H1 (cell line): ENCODE data around the gene DCN. TPM values are rescaled to one million over a fixed set of nuclear protein-coding genes. Genes with fewer than 3 reads are reported as not detected.

ENCODE experiments used
- CTCF ChIA-PET: fragments of 300-600 bp; sonication (Branson Sonifier 250); formaldehyde crosslinking; loops from one replicate; lab custom pipeline; 2021; ENCODE audit not compliant: partially characterized antibody; lab: Charles Lee
- POLR2A ChIA-PET: fragments of 300-600 bp; sonication (Branson Sonifier 250); formaldehyde crosslinking; loops from one replicate; lab custom pipeline; 2021; ENCODE audit warnings: inconsistent platforms; ENCODE audit not compliant: partially characterized antibody; lab: Charles Lee
- DNase-seq, 2 experiments: peaks; one replicate each; pipeline versions ENCODE4 v3.0.0 to v3.0.0-alpha.2; 2010 to 2022; ENCODE audit warnings: low spot score in 2 of 2, low read depth in 1 of 2, mixed read lengths in 1 of 2
- FAIRE-seq: peaks from 2 replicates; lab custom pipeline; 2011; peaks lifted over from hg19 to GRCh38; lab: Jason Lieb, UNC
- H2AFZ ChIP-seq: 2 replicates; pipeline ENCODE4 v1.8.1; 2012; ENCODE audit warnings: low read length, inconsistent platforms
- H2AK5ac ChIP-seq: 2 replicates; pipeline ENCODE4 v1.6.1; 2013; ENCODE audit warnings: low read depth, low read length
- H2BK120ac ChIP-seq: replicated peaks from 2 replicates; pipeline ENCODE3; 2013; ENCODE audit warnings: low read depth, low read length, inconsistent platforms
- H2BK12ac ChIP-seq: 2 replicates; pipeline ENCODE4 v1.6.1; 2013; ENCODE audit warnings: low read depth, low read length
- H2BK15ac ChIP-seq: 2 replicates; pipeline ENCODE4 v1.6.1; 2013; ENCODE audit warnings: low read length
- H2BK20ac ChIP-seq: 2 replicates; pipeline ENCODE4 v1.6.1; 2013; ENCODE audit warnings: low read length
- H2BK5ac ChIP-seq: 2 replicates; pipeline ENCODE4 v1.6.1; 2013; ENCODE audit warnings: low read depth, low read length
- H3K14ac ChIP-seq: 2 replicates; pipeline ENCODE4 v1.6.1; 2013; ENCODE audit warnings: inconsistent platforms; ENCODE audit not compliant: insufficient read length
- H3K18ac ChIP-seq: 2 replicates; pipeline ENCODE4 v1.6.1; 2013; ENCODE audit warnings: low read length; ENCODE audit errors: extremely low read depth
- H3K23ac ChIP-seq: 2 replicates; pipeline ENCODE4 v1.6.1; 2013; ENCODE audit warnings: inconsistent platforms; ENCODE audit not compliant: insufficient read length
- H3K23me2 ChIP-seq: 2 replicates; pipeline ENCODE4 v1.6.1; 2013; ENCODE audit warnings: low read depth, low read length
- H3K27ac ChIP-seq: 2 replicates; pipeline ENCODE4 v1.6.1; 2011; ENCODE audit warnings: low read depth, low read length, inconsistent platforms
- H3K27me3 ChIP-seq, 4 experiments: replicated peaks in 1 of 4; 1 replicate in 1 of 4; 2 replicates in 3 of 4; pipeline versions ENCODE4 v1.6.1 to v1.8.1; 2011 to 2013; ENCODE audit warnings: low read length in 3 of 4, mild to moderate bottlenecking in 3 of 4, inconsistent platforms in 2 of 4, mixed read lengths in 2 of 4, moderate library complexity in 1 of 4; ENCODE audit not compliant: control insufficient read depth in 3 of 4, insufficient read depth in 3 of 4; ENCODE audit errors: extremely low read depth in 1 of 4
- H3K36me3 ChIP-seq, 4 experiments: 2 replicates each; pipeline versions ENCODE4 v1.6.1 to v1.8.1; 2011 to 2013; ENCODE audit warnings: mild to moderate bottlenecking in 4 of 4, low read length in 3 of 4, moderate library complexity in 2 of 4, control low read depth in 1 of 4, inconsistent platforms in 1 of 4; ENCODE audit not compliant: insufficient read depth in 4 of 4, control insufficient read depth in 2 of 4
- H3K4ac ChIP-seq: replicated peaks from 2 replicates; pipeline ENCODE3; 2013; ENCODE audit warnings: low read length, low read depth, mixed read lengths, inconsistent platforms; ENCODE audit not compliant: insufficient read length
- H3K4me1 ChIP-seq, 4 experiments: replicated peaks in 1 of 4; 1 replicate in 1 of 4; 2 replicates in 3 of 4; pipeline versions ENCODE4 v1.6.1 to v1.8.1; 2011 to 2013; ENCODE audit warnings: low read length in 3 of 4, inconsistent platforms in 2 of 4, mixed read lengths in 1 of 4; ENCODE audit not compliant: insufficient read depth in 4 of 4, control insufficient read depth in 3 of 4
- H3K4me2 ChIP-seq, 2 experiments: 2 replicates each; pipeline versions ENCODE4 v1.6.1 to v1.8.1; 2011 to 2013; ENCODE audit warnings: low read depth in 2 of 2, low read length in 2 of 2, control low read depth in 1 of 2, inconsistent platforms in 1 of 2, mild to moderate bottlenecking in 1 of 2; ENCODE audit not compliant: insufficient read depth in 1 of 2
- H3K4me3 ChIP-seq, 4 experiments: fragments of 200-600, 300-600 bp in 1 of 4; sonication (generic), shearing (Covaris generic), sonication (Bioruptor Twin) in 1 of 4; 2 replicates each; pipeline versions ENCODE4 v1.5.1 to v1.8.1; 2011 to 2016; ENCODE audit warnings: low read length in 4 of 4, low read depth in 3 of 4, control low read depth in 2 of 4, inconsistent platforms in 2 of 4, mild to moderate bottlenecking in 2 of 4, mixed read lengths in 1 of 4, moderate library complexity in 1 of 4; ENCODE audit not compliant: insufficient read depth in 2 of 4; ENCODE audit errors: extremely low read depth in 1 of 4
- H3K56ac ChIP-seq: replicated peaks from 2 replicates; pipeline ENCODE3; 2013; ENCODE audit warnings: low read depth, mild to moderate bottlenecking, mixed read lengths, low read length, inconsistent platforms; ENCODE audit not compliant: insufficient read length
- H3K79me1 ChIP-seq: 2 replicates; pipeline ENCODE4 v1.6.1; 2013; ENCODE audit warnings: low read depth, low read length, control low read depth
- H3K79me2 ChIP-seq, 2 experiments: 2 replicates each; pipeline versions ENCODE4 v1.6.1 to v1.8.1; 2012 to 2013; ENCODE audit warnings: low read length in 2 of 2, mild to moderate bottlenecking in 2 of 2, inconsistent platforms in 1 of 2; ENCODE audit not compliant: insufficient read depth in 2 of 2, control insufficient read depth in 1 of 2
- H3K9ac ChIP-seq, 4 experiments: replicated peaks in 1 of 4; 1 replicate in 1 of 4; 2 replicates in 3 of 4; pipeline versions ENCODE4 v1.6.1 to v1.8.1; 2011 to 2013; ENCODE audit warnings: low read depth in 3 of 4, low read length in 3 of 4, control low read depth in 2 of 4, mild to moderate bottlenecking in 2 of 4, moderate library complexity in 2 of 4, inconsistent platforms in 1 of 4; ENCODE audit errors: extremely low read depth in 1 of 4
- H3K9me3 ChIP-seq, 2 experiments: 2 replicates each; pipeline versions ENCODE4 v1.6.1 to v1.8.1; 2012 to 2013; ENCODE audit warnings: mild to moderate bottlenecking in 2 of 2, moderate library complexity in 2 of 2, control low read depth in 1 of 2, inconsistent platforms in 1 of 2, low read depth in 1 of 2, low read length in 1 of 2, mixed read lengths in 1 of 2; ENCODE audit not compliant: insufficient read depth in 2 of 2
- H4K20me1 ChIP-seq, 2 experiments: replicated peaks in 1 of 2; 2 replicates each; pipeline versions ENCODE3 to v1.8.1; 2011 to 2013; ENCODE audit warnings: inconsistent platforms in 2 of 2, low read length in 2 of 2, mild to moderate bottlenecking in 1 of 2; ENCODE audit not compliant: insufficient read depth in 2 of 2, control insufficient read depth in 1 of 2
- H4K5ac ChIP-seq: 2 replicates; pipeline ENCODE4 v1.6.1; 2013; ENCODE audit warnings: low read length, low read depth, mixed read lengths, inconsistent platforms; ENCODE audit not compliant: insufficient read length
- H4K8ac ChIP-seq: 2 replicates; pipeline ENCODE4 v1.8.0; 2013; ENCODE audit warnings: mild to moderate bottlenecking, moderate library complexity, low read length, inconsistent platforms; ENCODE audit not compliant: insufficient read depth; ENCODE audit errors: extremely low read depth
- H4K91ac ChIP-seq: replicated peaks from 2 replicates; pipeline ENCODE3; 2013; ENCODE audit warnings: low read length, mixed read lengths, inconsistent platforms; ENCODE audit not compliant: insufficient read length
- CBX8 ChIP-seq: fragments of 300-800, 300-1000 bp; sonication (generic); IDR thresholded peaks from 2 replicates; pipeline ENCODE4 v1.7.1; 2016; ENCODE audit warnings: low read depth, low read length, borderline replicate concordance
- EZH2 ChIP-seq: fragments of 200-600 bp; sonication (generic); IDR thresholded peaks from 2 replicates; pipeline ENCODE4 v1.7.1; 2012; ENCODE audit warnings: low read depth, mild to moderate bottlenecking, moderate library complexity, low read length, inconsistent platforms; ENCODE audit not compliant: severe bottlenecking
- POLR2A ChIP-seq, 2 experiments: IDR thresholded peaks; 1 replicate in 1 of 2; 2 replicates in 1 of 2; pipeline ENCODE4 v1.6.1; 2011; ENCODE audit warnings: low read depth in 2 of 2, low read length in 2 of 2, mild to moderate bottlenecking in 2 of 2; ENCODE audit errors: control extremely low read depth in 1 of 2
- POLR2AphosphoS5 ChIP-seq: IDR thresholded peaks from 2 replicates; pipeline ENCODE4 v1.6.1; 2011; ENCODE audit warnings: low read depth, low read length
- POU5F1 ChIP-seq: IDR thresholded peaks from 2 replicates; pipeline ENCODE4 v1.6.1; 2011; ENCODE audit warnings: low read depth, mild to moderate bottlenecking, low read length, moderate library complexity
- RFX5 ChIP-seq: IDR thresholded peaks from 2 replicates; pipeline ENCODE4 v1.6.1; 2011; ENCODE audit warnings: low read depth, low read length, improper control_type of control experiment, borderline replicate concordance
- RNF2 ChIP-seq: fragments of 200-900, 300-1000 bp; sonication (generic); IDR thresholded peaks from 2 replicates; pipeline ENCODE4 v1.7.1; 2016; ENCODE audit warnings: borderline replicate concordance, low read depth, mild to moderate bottlenecking, antibody characterized with exemption, low read length; ENCODE audit not compliant: poor library complexity, severe bottlenecking; ENCODE audit errors: missing control alignments
- SIN3A ChIP-seq, 2 experiments: IDR thresholded peaks in 1 of 2; conservative IDR thresholded peaks in 1 of 2; 2 replicates each; pipeline ENCODE4 v1.6.1; 2011 to 2012; ENCODE audit warnings: low read length in 2 of 2, improper control_type of control experiment in 1 of 2, low read depth in 1 of 2, mild to moderate bottlenecking in 1 of 2
- TAF7 ChIP-seq: optimal IDR thresholded peaks from 2 replicates; pipeline ENCODE3; 2011; ENCODE audit warnings: low read depth, mild to moderate bottlenecking, inconsistent platforms, low read length, moderate library complexity, borderline replicate concordance
- WGBS, 2 experiments: shearing (Covaris generic) in 1 of 2; methylation state at CpG; one replicate each; pipeline versions ENCODE4 v1.1.6 to v1.1.7; 2013 to 2015; ENCODE audit warnings: low lambda C conversion rate in 2 of 2, mixed read lengths in 2 of 2, inconsistent platforms in 1 of 2, low coverage in 1 of 2, missing lambda C conversion rate in 1 of 2; ENCODE audit not compliant: insufficient replicate concordance in 2 of 2, insufficient coverage in 1 of 2, insufficient read length in 1 of 2; ENCODE audit errors: extremely low coverage in 1 of 2, missing lambda C conversion rate in 1 of 2; 5-methylcytosine and 5-hydroxymethylcytosine counted together
- polyA plus RNA-seq, 7 experiments: library from polyadenylated mRNA; depleted of rRNA in 3 of 7; stranded (reverse) in 5 of 7; unstranded in 2 of 7; fragments of >200 nt in 5 of 7; fragments of 200-250 nt in 2 of 7; gene quantifications; 1 replicate in 5 of 7; 2 replicates in 1 of 7; 4 replicates in 1 of 7; pipeline versions ENCODE4 v1.2.1 to v1.2.3, GENCODE V29; 2011 to 2013; ENCODE audit warnings: missing spikeins in 2 of 7, mixed read lengths in 2 of 7
- total RNA-seq: library from RNA; stranded (reverse); fragmentation: NEBNext Ultra II Directional; extraction: Animal tissue kit (Norgen Biotek cat#: 25700); gene quantifications from 2 replicates; pipeline ENCODE4 v1.2.1, GENCODE V29; 2021
- TF ChIP-seq, protein P1 (sequence below): IDR thresholded peaks from 2 replicates; pipeline ENCODE4 v1.6.1; 2012; ENCODE audit warnings: low read length, inconsistent platforms
- TF ChIP-seq, protein P2 (sequence below): IDR thresholded peaks from 2 replicates; pipeline ENCODE4 v1.6.1; 2011; ENCODE audit warnings: low read depth, mild to moderate bottlenecking, low read length; ENCODE audit not compliant: insufficient read depth

The DCN gene
- total and polyA plus RNA-seq, 2 of the 8 experiments (the other 6 are each of a cell fraction or from before 2014, with no cell fraction given), result not detected

DNA sequence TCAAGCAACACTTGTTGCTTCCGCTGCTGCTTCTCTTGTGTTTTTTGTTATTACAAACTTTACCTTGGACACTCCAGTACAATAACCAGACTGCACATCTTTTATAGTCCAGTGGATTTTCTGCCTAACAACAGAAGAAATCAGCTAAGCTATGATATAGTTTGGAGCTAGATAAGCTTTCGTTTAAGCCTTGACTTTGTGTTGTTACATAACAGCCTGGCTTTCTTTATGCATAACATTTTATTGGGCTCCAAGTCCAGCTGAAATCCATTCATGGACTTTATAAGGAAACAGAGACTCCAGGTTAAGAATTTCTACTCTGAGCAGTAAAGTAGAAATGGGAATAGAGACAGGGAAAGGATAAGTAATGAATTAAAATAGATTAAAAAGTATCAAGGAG lies 3.5 kb upstream of the DCN start:
- CTCF ChIA-PET, result interaction anchor here (1.3 to 1.4 kb wide), 2 partner anchors 78 to 140 kb away, joined by 4 to 7 read pairs; no protein-coding TSS in a partner anchor
- WGBS, 2 experiments, result 92% methylated on average over 2 of the region's 2 CpGs; no CpG with 5 or more reads in 1 of the 2 experiments
- no peak for FAIRE-seq
- TF ChIP-seq, protein P1, sequence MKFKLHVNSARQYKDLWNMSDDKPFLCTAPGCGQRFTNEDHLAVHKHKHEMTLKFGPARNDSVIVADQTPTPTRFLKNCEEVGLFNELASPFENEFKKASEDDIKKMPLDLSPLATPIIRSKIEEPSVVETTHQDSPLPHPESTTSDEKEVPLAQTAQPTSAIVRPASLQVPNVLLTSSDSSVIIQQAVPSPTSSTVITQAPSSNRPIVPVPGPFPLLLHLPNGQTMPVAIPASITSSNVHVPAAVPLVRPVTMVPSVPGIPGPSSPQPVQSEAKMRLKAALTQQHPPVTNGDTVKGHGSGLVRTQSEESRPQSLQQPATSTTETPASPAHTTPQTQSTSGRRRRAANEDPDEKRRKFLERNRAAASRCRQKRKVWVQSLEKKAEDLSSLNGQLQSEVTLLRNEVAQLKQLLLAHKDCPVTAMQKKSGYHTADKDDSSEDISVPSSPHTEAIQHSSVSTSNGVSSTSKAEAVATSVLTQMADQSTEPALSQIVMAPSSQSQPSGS, result no peak
- TF ChIP-seq POLR2A (IDR thresholded peaks at IDR 0.05; ENCODE audit: control extremely low read depth in 1 of 2, low read depth in 2 of 2, low read length in 2 of 2), result no peak
- TF ChIP-seq, protein P2, sequence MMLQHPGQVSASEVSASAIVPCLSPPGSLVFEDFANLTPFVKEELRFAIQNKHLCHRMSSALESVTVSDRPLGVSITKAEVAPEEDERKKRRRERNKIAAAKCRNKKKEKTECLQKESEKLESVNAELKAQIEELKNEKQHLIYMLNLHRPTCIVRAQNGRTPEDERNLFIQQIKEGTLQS, result no peak
- no peak for TF ChIP-seq POU5F1
- no peak for TF ChIP-seq CBX8
- TF ChIP-seq RNF2, result no peak
- no peak for TF ChIP-seq RFX5
- TF ChIP-seq TAF7, result no peak
- TF ChIP-seq SIN3A (conservative IDR thresholded peaks at IDR 0.05 in 1 of 2, IDR thresholded peaks at IDR 0.05 in 1 of 2; ENCODE audit: low read depth in 1 of 2, low read length in 2 of 2), result no peak
- no peak for TF ChIP-seq POLR2AphosphoS5
- no peak for TF ChIP-seq EZH2

More for the DNA sequence above, 3.5 kb upstream of the DCN start:
- H2BK12ac ChIP-seq, result no peak overlapping the region
- H3K23me2 ChIP-seq, result no peaks in the 10 kb centered on the region
- no peak overlapping the region for H3K18ac ChIP-seq
- H3K14ac ChIP-seq, result no peak overlapping the region
- no peak overlapping the region for H2BK5ac ChIP-seq
- no peak overlapping the region for H3K4me3 ChIP-seq
- H3K27ac ChIP-seq, result no peak overlapping the region
- H2BK20ac ChIP-seq, result no peak overlapping the region
- no peak for DNase-seq
- H2AFZ ChIP-seq, result no peak overlapping the region
- no peak overlapping the region for H3K4ac ChIP-seq
- H3K36me3 ChIP-seq, result no peaks in the 10 kb centered on the region
- H3K79me1 ChIP-seq, result no peaks in the 10 kb centered on the region
- no peak overlapping the region for H2AK5ac ChIP-seq
- no peaks in the 10 kb centered on the region for H3K9me3 ChIP-seq
- no peaks in the 10 kb centered on the region for H3K27me3 ChIP-seq
- no peak overlapping the region for H3K9ac ChIP-seq
- no peak overlapping the region for H3K23ac ChIP-seq
- no peaks in the 10 kb centered on the region for H3K4me1 ChIP-seq
- no peak overlapping the region for H2BK15ac ChIP-seq
- no peak overlapping the region for H4K5ac ChIP-seq
- no peak overlapping the region for H4K91ac ChIP-seq
- H2BK120ac ChIP-seq, result no peak overlapping the region
- no peak overlapping the region for H4K8ac ChIP-seq
- no peak overlapping the region for H3K4me2 ChIP-seq
- H4K20me1 ChIP-seq, result no peaks in the 10 kb centered on the region
- H3K79me2 ChIP-seq, result no peaks in the 10 kb centered on the region
- POLR2A ChIA-PET, result no interaction called here
- no peak overlapping the region for H3K56ac ChIP-seq
